Measurements from ENCODE around the gene SERPINA5.

The SERPINA5 gene

GRCh38 chr14:94596361-94596760 lies 15.1 kb downstream of the SERPINA5 start:
- Histone ChIP-seq H3K27me3 (ENCODE audit: insufficient read depth, insufficient read length) (no peaks in the 10 kb centered on the region), H3K4me1 (ENCODE audit: insufficient read depth, insufficient read length) (peaks cover 10% of the 10 kb centered on the region), H3K36me3 (ENCODE audit: insufficient read depth, insufficient read length, low read length) (no peaks in the 10 kb centered on the region), H3K9me3 (ENCODE audit: insufficient read depth, low read length) (0 out of 2 replicates have a peak, but pooled peaks cover 5% of the 10 kb centered on the region), H3K4me3 (ENCODE audit: insufficient read length, low read depth) (no peak overlapping the region), H3K9ac (ENCODE audit: insufficient read length, low read depth) (no peak overlapping the region)
- no peak for TF ChIP-seq SUZ12 (IDR thresholded peaks at IDR 0.05; ENCODE audit: extremely low read depth, insufficient read depth, insufficient read length)
- TF ChIP-seq YY1 (IDR thresholded peaks at IDR 0.05; ENCODE audit: insufficient read depth, insufficient read length), result no peak
- no peak for TF ChIP-seq ZNF274 (IDR thresholded peaks at IDR 0.05; ENCODE audit: low read depth, low read length)
- no peak for DNase-seq (ENCODE audit: low read depth, low spot score)

DNA sequence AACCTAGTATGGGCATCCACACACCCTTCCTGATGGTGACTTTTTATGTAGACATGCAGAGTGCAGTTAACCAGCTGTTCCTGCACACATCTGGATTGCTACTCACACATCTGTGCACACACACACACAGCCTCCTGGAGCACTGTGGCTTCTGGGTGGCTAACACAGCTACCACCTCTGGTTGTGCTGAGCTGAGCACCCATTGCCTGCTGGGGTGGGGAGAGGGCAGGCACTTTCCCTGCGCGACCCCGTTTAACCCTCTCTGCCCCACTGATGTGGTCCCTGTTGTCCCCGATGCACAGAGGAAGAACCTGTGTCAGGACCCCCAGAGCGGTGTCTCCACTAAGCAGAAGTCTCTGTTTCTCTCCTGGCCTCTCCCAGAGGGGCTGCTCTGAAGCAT lies 16.6 kb downstream of the SERPINA5 start:
- TF ChIP-seq YY1 (IDR thresholded peaks at IDR 0.05; ENCODE audit: insufficient read depth, insufficient read length) (no peak), ZNF274 (IDR thresholded peaks at IDR 0.05; ENCODE audit: low read depth, low read length) (no peak), SUZ12 (IDR thresholded peaks at IDR 0.05; ENCODE audit: extremely low read depth, insufficient read depth, insufficient read length) (no peak)
- H3K4me3 ChIP-seq (ENCODE audit: insufficient read length, low read depth), result no peak overlapping the region
- no peaks in the 10 kb centered on the region for H3K36me3 ChIP-seq (ENCODE audit: insufficient read depth, insufficient read length, low read length)

DNA sequence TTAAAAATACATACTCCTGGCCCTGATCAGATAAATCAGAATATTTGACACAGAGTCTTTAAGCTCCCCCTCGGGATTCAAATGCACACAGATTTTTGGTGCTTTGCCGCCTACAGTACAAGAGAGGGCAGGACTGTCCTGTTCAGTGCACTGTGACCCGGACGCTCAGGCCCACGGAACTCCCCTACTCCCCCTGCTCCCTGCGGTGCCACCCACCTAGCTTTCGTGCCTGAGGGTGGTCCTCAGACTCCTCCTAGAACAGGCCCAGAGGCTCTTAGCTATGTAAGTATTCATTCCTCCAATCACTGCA lies 17.2 kb downstream of the SERPINA5 start:
- Histone ChIP-seq H3K4me1 (ENCODE audit: insufficient read depth, insufficient read length) (peaks cover 10% of the 10 kb centered on the region), H3K9ac (ENCODE audit: insufficient read length, low read depth) (no peak overlapping the region), H3K4me3 (ENCODE audit: insufficient read length, low read depth) (no peak overlapping the region), H3K27me3 (ENCODE audit: insufficient read depth, insufficient read length) (no peaks in the 10 kb centered on the region), H3K36me3 (ENCODE audit: insufficient read depth, insufficient read length, low read length) (no peaks in the 10 kb centered on the region), H3K9me3 (ENCODE audit: insufficient read depth, low read length) (0 out of 2 replicates have a peak, but pooled peaks cover 5% of the 10 kb centered on the region)
- no peak for DNase-seq (ENCODE audit: low read depth, low spot score)
- TF ChIP-seq ZNF274 (IDR thresholded peaks at IDR 0.05; ENCODE audit: low read depth, low read length) (no peak), SUZ12 (IDR thresholded peaks at IDR 0.05; ENCODE audit: extremely low read depth, insufficient read depth, insufficient read length) (no peak), YY1 (IDR thresholded peaks at IDR 0.05; ENCODE audit: insufficient read depth, insufficient read length) (no peak)

More for the DNA sequence above, 16.6 kb downstream of the SERPINA5 start:
- Histone ChIP-seq H3K27me3 (ENCODE audit: insufficient read depth, insufficient read length) (no peaks in the 10 kb centered on the region), H3K9me3 (ENCODE audit: insufficient read depth, low read length) (0 out of 2 replicates have a peak, but pooled peaks cover 5% of the 10 kb centered on the region), H3K9ac (ENCODE audit: insufficient read length, low read depth) (no peak overlapping the region), H3K4me1 (ENCODE audit: insufficient read depth, insufficient read length) (peaks cover 10% of the 10 kb centered on the region)
- no peak for DNase-seq (ENCODE audit: low read depth, low spot score)

DNA sequence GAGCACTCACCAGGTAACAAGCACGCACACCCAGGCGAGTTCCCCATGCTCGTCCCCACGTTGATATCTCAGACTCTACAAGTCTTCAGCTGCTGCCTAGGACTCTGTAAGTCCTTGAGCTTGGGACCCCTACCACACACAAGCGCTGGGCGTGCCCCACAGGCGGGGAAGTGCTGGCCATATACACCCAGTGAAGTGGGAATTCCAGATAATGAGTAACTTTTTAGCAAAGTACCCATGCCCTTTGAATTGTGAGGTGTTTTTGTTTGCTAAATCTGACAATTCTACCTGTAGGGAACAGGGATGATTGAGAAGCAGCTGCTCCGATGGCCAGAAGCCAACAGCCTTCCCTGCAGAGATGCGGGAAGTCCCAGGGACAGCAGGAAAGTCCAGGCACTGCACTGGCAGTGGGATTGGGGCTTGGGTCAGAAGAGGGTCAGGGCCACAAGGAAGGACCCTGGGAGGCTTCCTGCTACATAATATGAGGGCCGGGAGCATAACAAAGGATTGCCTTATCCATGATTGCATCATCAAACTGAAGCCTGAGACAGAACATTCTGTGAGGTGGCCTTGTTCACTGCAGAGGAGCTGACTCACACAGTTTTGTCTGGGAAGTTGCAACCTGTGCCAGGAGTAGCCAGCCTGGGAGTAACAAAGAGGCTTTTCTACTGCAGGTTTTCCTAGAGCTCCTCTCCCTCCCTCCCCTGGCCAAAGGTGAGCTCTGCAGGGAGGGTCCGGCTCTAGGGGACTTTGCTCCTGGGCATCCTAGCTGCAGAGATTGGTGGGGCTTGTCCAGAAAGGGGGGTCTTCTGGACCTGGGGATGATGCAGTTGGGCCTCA lies 17.8 kb downstream of the SERPINA5 start:
- Histone ChIP-seq H3K9ac (ENCODE audit: insufficient read length, low read depth) (no peak overlapping the region), H3K27me3 (ENCODE audit: insufficient read depth, insufficient read length) (no peaks in the 10 kb centered on the region), H3K36me3 (ENCODE audit: insufficient read depth, insufficient read length, low read length) (no peaks in the 10 kb centered on the region), H3K4me3 (ENCODE audit: insufficient read length, low read depth) (no peak overlapping the region), H3K9me3 (ENCODE audit: insufficient read depth, low read length) (0 out of 2 replicates have a peak, but pooled peaks cover 5% of the 10 kb centered on the region), H3K4me1 (ENCODE audit: insufficient read depth, insufficient read length) (peaks cover 10% of the 10 kb centered on the region)
- TF ChIP-seq ZNF274 (IDR thresholded peaks at IDR 0.05; ENCODE audit: low read depth, low read length), result no peak
- DNase-seq (ENCODE audit: low read depth, low spot score), result no peak

DNA sequence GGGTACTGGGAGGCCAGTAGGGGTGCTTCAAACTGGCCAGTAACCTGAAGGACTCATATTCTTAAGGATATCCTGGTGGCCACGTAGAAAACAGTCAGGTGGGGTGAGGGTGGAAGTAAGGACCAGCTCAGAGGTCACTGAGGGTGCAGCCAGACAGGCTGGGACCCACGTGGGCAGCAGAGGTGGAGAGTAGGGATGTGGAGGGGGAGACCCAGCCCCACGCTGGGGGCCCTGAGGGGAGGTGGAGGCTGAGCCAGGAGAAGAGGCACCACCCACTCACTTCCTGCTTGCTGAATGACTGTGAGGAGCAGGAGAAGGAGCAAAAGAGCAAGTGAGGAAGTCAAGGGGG lies 18.4 kb downstream of the SERPINA5 start:
- no peaks in the 10 kb centered on the region for H3K36me3 ChIP-seq (ENCODE audit: insufficient read depth, insufficient read length, low read length)
- no peaks in the 10 kb centered on the region for H3K27me3 ChIP-seq (ENCODE audit: insufficient read depth, insufficient read length)
- TF ChIP-seq YY1 (IDR thresholded peaks at IDR 0.05; ENCODE audit: insufficient read depth, insufficient read length) (no peak), ZNF274 (IDR thresholded peaks at IDR 0.05; ENCODE audit: low read depth, low read length) (no peak), SUZ12 (IDR thresholded peaks at IDR 0.05; ENCODE audit: extremely low read depth, insufficient read depth, insufficient read length) (no peak)
- DNase-seq (ENCODE audit: low read depth, low spot score), result no peak
- no peak overlapping the region for H3K4me3 ChIP-seq (ENCODE audit: insufficient read length, low read depth)
- H3K4me1 ChIP-seq (ENCODE audit: insufficient read depth, insufficient read length), result peaks cover 10% of the 10 kb centered on the region
- 0 out of 2 replicates have a peak, but pooled peaks cover 5% of the 10 kb centered on the region for H3K9me3 ChIP-seq (ENCODE audit: insufficient read depth, low read length)
- no peak overlapping the region for H3K9ac ChIP-seq (ENCODE audit: insufficient read length, low read depth)

DNA sequence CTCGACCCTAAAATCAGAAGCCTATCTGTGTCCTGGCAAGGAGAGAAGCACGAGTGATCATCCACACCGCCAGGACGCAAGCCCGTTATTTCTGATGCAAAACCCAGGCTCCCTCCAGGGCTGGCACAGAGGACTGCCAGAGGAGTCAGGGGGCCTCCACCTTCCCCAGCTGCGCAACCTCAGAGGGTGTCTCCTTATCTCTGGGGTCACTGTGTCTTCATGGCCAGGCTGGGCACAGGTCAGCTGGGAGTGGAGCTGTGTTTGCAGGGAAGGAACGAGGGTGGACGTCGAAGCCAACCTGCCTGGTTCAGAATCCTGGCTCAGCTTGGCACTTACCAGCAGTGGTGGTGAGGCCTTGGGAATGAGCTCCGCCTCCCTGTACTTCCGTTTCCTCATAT lies 18.9 kb downstream of the SERPINA5 start:
- Histone ChIP-seq H3K4me1 (ENCODE audit: insufficient read depth, insufficient read length) (peaks cover 10% of the 10 kb centered on the region), H3K27me3 (ENCODE audit: insufficient read depth, insufficient read length) (no peaks in the 10 kb centered on the region), H3K4me3 (ENCODE audit: insufficient read length, low read depth) (no peak overlapping the region), H3K9ac (ENCODE audit: insufficient read length, low read depth) (no peak overlapping the region), H3K9me3 (ENCODE audit: insufficient read depth, low read length) (0 out of 2 replicates have a peak, but pooled peaks cover 5% of the 10 kb centered on the region), H3K36me3 (ENCODE audit: insufficient read depth, insufficient read length, low read length) (no peaks in the 10 kb centered on the region)
- TF ChIP-seq ZNF274 (IDR thresholded peaks at IDR 0.05; ENCODE audit: low read depth, low read length) (no peak), YY1 (IDR thresholded peaks at IDR 0.05; ENCODE audit: insufficient read depth, insufficient read length) (no peak), SUZ12 (IDR thresholded peaks at IDR 0.05; ENCODE audit: extremely low read depth, insufficient read depth, insufficient read length) (no peak)
- no peak for DNase-seq (ENCODE audit: low read depth, low spot score)

GRCh38 chr14:94601884-94602391 lies 20.7 kb downstream of the SERPINA5 start:
- 0 out of 2 replicates have a peak, but pooled peaks cover 5% of the 10 kb centered on the region for H3K9me3 ChIP-seq (ENCODE audit: insufficient read depth, low read length)
- H3K4me3 ChIP-seq (ENCODE audit: insufficient read length, low read depth), result no peak overlapping the region
- peaks cover 10% of the 10 kb centered on the region for H3K4me1 ChIP-seq (ENCODE audit: insufficient read depth, insufficient read length)
- no peak overlapping the region for H3K9ac ChIP-seq (ENCODE audit: insufficient read length, low read depth)
- no peaks in the 10 kb centered on the region for H3K36me3 ChIP-seq (ENCODE audit: insufficient read depth, insufficient read length, low read length)
- H3K27me3 ChIP-seq (ENCODE audit: insufficient read depth, insufficient read length), result no peaks in the 10 kb centered on the region
- no peak for DNase-seq (ENCODE audit: low read depth, low spot score)
- TF ChIP-seq YY1 (IDR thresholded peaks at IDR 0.05; ENCODE audit: insufficient read depth, insufficient read length), result no peak
- no peak for TF ChIP-seq SUZ12 (IDR thresholded peaks at IDR 0.05; ENCODE audit: extremely low read depth, insufficient read depth, insufficient read length)
- TF ChIP-seq ZNF274 (IDR thresholded peaks at IDR 0.05; ENCODE audit: low read depth, low read length), result no peak
